GM18951 (cell line): Measurements from ENCODE around the gene HOXB5.

Source experiments
- POLR2A ChIP-seq: IDR thresholded peaks from 4 replicates; pipeline ENCODE4 v1.6.1; 2011; ENCODE audit warnings: mild to moderate bottlenecking; ENCODE audit not compliant: insufficient read length, insufficient read depth; ENCODE audit errors: extremely low read depth
- in situ Hi-C: fragments of 300-500 bp; cut with MboI; formaldehyde crosslinking; loops from one replicate; pipeline ENCODE4 v1.12.0; 2022; ENCODE audit warnings: low sequenced_read_pairs, mixed read lengths, inconsistent platforms; ENCODE audit not compliant: unreplicated experiment

HOXB5 gene

GRCh38 chr17:48616717-48617470, 23.3 kb upstream of the HOXB5 start:
- in situ Hi-C loops = no loop called here
- no peak for TF ChIP-seq POLR2A

DNA sequence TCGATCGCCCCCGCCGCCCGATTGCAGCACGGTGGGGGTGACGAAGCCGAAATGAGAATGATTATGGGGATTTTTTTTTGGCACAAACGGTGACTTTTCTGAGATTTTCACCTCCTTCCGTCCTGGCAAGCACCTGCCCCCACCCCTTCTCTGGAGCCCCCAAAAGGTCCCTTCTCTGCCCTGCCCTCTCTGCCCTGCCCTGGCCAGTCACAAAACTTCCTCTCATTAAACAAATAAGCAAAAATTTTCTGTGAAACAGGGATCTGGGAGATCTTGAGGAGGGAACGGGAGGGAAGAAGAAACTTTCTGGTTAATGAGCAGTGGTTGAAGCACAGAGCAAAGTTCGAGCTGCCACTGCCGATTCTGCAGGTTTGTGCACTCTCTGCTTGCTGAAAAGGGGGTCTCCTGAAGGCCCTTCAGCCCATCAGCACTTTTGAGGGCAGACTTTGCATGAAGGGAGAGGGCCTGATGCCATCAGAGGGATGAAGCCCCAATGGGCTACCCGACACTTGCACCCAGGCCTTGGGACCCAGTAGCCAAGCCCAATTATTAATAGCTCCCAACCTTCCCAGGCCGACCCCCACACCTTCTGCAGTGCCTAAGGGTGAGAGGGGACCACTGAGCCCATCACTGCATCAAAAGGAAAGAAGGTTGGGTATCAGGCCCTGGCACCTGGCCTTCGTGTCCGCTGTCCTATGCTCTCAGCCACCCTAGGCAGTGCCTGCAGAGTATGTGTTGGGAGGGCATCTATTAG, 22.6 kb upstream of the HOXB5 start:
- in situ Hi-C loops = no loop called here
- TF ChIP-seq POLR2A = no peak

DNA sequence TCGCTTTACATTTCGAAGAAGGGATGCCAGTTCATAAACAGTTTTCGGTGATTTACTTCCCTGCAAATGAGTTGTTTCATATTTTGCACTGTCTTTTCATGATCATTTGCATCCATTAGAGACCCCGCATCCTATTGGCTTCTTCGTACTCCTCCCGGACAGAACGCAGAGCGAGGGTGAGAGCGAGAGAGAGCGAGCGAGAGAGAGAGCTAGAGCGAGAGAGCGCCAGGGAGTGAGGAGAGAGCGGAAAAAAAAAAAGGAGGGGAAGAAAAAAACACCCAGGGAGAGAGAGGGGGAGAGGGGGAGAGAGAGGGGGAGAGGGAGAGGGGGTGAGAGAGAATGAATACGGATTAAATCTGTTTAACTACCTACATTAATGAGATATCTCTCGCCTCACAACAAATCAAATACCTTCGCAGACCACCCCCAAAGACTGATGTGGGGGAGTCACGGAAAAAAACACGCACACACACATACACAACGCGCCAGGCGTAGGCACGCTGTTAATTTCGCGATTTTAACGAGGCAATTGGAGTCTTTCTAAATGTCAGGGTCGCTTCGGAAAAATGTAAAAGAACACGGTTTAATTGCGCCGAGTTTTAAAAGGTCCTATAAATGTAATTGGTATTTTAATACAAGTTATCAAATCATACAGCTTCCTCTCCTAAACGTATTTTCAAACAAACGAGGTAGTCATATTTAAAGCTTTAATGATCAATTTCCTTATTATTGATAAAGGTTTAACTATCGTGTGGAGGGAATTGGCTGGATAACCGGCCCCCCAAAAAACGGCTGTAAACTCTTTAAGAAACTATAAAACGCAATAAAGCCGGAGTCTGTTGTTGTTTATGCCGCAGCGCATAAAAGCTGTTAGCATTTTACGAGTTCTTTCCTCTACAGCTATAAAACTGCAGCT, 21.7 kb upstream of the HOXB5 start, which contains the start of gene HOXB8:
Gene HOXB8, minus strand, starts transcription at position 246 of the 916 bp plus-strand sequence. CDS start 588 bp downstream, outside the sequence.
- in situ Hi-C loops = no loop called here
- TF ChIP-seq POLR2A = no peak

GRCh38 chr17:48613862-48614694, 20.5 kb upstream of the HOXB5 start:
- TF ChIP-seq POLR2A = no peak
- in situ Hi-C loops = no loop called here

DNA sequence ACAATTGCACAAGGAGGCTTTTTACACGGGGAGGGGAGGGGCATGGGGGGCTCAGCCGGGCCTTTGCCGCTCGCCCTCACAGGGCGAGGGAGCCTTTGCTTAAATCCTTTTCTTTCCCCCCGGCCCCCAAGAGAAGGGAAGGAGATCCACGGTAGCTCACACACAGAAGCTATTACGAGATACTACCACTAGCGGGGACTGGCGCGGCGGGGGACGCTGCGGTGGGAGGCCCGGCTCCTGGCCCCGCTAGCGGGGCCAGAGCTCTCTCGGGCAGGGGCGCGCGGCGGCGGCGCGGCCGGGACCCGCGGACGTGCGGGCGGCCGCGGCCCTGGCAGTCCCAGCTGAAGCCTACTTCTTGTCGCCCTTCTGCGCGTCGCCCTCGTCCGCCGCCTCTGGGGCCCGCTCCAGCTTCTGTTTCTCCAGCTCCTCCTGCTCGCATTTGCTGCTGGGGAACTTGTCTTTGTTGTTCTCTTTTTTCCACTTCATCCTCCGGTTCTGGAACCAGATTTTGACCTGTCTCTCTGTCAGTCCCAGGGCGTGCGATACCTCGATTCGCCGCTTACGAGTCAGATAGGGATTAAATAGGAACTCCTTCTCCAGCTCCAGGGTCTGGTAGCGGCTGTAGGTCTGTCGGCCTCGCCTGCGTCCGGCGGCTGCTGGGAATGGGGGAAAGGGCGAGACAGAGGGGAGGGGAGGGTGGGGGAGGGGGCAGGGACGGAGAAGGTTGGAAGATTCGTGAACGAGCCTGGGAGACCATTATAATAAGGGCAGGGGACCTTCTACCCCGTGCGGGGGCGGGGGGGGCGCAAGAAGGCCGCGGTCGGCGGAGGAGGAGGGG, 19.5 kb upstream of the HOXB5 start:
- in situ Hi-C loops = no loop called here
- no peak for TF ChIP-seq POLR2A

- in situ Hi-C loops = no loop called here
- TF ChIP-seq POLR2A = no peak
Measured at GRCh38 chr17:48612456-48612853, 18.9 kb upstream of the HOXB5 start.

- TF ChIP-seq POLR2A = peak; percentile 22
- in situ Hi-C loops = no loop called here
Measured at GRCh38 chr17:48611681-48612455, 18.3 kb upstream of the HOXB5 start.

DNA sequence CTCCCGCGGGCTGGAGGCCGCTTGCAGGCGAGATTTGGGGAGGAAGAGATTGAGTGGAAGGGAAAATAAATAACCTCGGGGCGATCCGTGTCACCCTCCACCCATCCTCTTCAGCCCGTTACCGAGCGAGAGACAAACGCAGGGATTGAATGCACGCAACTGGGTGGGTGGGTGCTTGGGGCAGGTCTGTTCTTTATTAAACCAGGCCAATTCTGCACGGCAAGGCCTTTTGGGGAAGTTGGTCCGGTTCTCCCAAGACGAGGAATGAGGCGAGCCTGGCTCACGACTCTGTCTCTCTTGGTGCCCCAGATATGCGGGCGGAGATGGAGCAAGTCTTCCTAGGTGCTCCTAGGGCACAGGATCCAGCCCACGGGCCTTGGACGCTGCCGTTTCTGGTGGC, 17.6 kb upstream of the HOXB5 start:
- TF ChIP-seq POLR2A = no peak
- in situ Hi-C loops = no loop called here

DNA sequence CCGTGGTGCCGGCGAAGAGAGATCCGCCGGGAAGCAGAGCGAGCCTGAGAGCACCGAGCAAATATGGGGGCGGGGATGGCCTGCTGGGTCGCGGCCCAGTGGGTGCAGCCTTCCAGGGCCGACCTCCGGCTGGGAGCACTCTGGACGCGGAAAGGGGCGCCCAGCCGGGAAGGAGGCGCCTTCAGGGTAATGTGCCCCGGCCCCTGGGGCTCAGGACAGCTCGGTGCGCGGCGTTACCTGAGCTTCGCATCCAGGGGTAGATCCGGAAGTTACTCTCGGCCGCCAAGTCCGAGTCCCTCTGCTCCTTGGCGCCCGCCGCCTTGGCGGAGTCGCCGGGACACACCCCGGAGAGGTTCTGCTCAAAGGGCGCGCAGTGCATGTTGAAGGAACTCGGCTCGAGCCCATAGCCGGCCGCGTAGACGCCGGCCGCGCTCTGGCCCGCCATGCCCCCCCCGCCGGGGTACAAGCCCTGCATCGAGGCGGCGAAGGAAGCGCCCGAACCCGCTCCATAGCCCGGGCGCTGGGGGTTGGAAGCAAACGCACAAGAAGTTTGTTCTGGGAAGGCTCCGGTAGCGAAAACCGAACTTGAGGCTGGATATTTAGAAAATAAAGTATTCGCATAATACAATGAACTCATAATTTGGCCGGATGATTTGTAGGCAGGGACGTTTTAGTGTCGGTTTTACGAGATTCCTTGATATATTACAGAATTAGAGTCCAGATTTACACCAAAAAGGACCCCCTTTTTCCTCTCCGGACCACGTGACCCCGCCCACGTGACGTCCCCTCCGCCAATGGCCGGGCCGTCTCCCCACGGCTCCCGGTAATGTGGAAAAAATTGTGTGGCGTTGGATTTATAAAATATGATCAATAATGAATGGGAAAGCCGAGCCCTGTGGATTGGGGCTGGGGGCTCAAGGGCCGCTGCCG, 17.0 kb upstream of the HOXB5 start, which contains the start of gene HOXB7:
Gene HOXB7, minus strand, starts transcription at position 736 of the 930 bp plus-strand sequence. Its CDS starts 99 bp downstream, at position 637.
- in situ Hi-C loops = no loop called here
- TF ChIP-seq POLR2A = peak; percentile 46
